ENCODE measurements around the gene IDUA. TPM values are rescaled to one million over a fixed set of nuclear protein-coding genes. Genes with fewer than 3 reads are reported as not detected.

IDUA gene
- total RNA-seq, 4 donors from 2014 or later, result 6.7 to 25.8 (median 13.3) TPM

- TF ChIP-seq CTCF (IDR thresholded peaks at IDR 0.05; ENCODE audit: low read depth), result no peak
These were observed 14.8 kb downstream of the IDUA start for GRCh38 chr4:1001561-1002130.

- no peak for TF ChIP-seq CTCF (IDR thresholded peaks at IDR 0.05; ENCODE audit: low read depth)
These were observed 15.3 kb downstream of the IDUA start for GRCh38 chr4:1002131-1002630.

GRCh38 chr4:1002631-1003251 lies 15.9 kb downstream of the IDUA start:
- TF ChIP-seq CTCF (IDR thresholded peaks at IDR 0.05; ENCODE audit: low read depth), result no peak

- no peak for TF ChIP-seq CTCF (IDR thresholded peaks at IDR 0.05; ENCODE audit: low read depth)
These were observed 16.6 kb downstream of the IDUA start for GRCh38 chr4:1003271-1004070.

GRCh38 chr4:1004071-1004418 lies 17.2 kb downstream of the IDUA start:
- no peak for TF ChIP-seq CTCF (IDR thresholded peaks at IDR 0.05; ENCODE audit: low read depth)

- TF ChIP-seq CTCF (IDR thresholded peaks at IDR 0.05; ENCODE audit: low read depth), result no peak
These were observed 18.0 kb downstream of the IDUA start for GRCh38 chr4:1004557-1005485.

All from subcutaneous adipose tissue (tissue), 4 donors.